C4-2B (cell line): ENCODE results near the gene TRIM17.

Experiments used
- H3K27ac ChIP-seq: fragments of 450-650 bp; 2 replicates; pipeline ENCODE4 v1.5.1; 2017
- CTCF ChIP-seq: fragments of 450-650 bp; conservative IDR thresholded peaks from 2 replicates; pipeline ENCODE4 v1.5.1; 2017; ENCODE audit warnings: mild to moderate bottlenecking
- ZFX ChIP-seq: fragments of 450-650 bp; IDR thresholded peaks from 2 replicates; pipeline ENCODE4 v1.6.1; 2017

Gene TRIM17

GRCh38 chr1:228399531-228400236, 17.0 kb downstream of the TRIM17 start:
- TF ChIP-seq CTCF (no peak), ZFX (no peak)
- H3K27ac ChIP-seq = no peak overlapping the region

GRCh38 chr1:228398741-228399461, 17.8 kb downstream of the TRIM17 start:
- TF ChIP-seq ZFX (no peak), CTCF (no peak)
- no peak overlapping the region for H3K27ac ChIP-seq

GRCh38 chr1:228397966-228398365, 18.7 kb downstream of the TRIM17 start:
- TF ChIP-seq CTCF (no peak), ZFX (no peak)
- no peak overlapping the region for H3K27ac ChIP-seq

GRCh38 chr1:228396770-228397662, 19.6 kb downstream of the TRIM17 start:
- H3K27ac ChIP-seq = no peak overlapping the region
- TF ChIP-seq ZFX = no peak
- no peak for TF ChIP-seq CTCF

- H3K27ac ChIP-seq = no peak overlapping the region
- TF ChIP-seq ZFX (no peak), CTCF (no peak)
Measured at GRCh38 chr1:228394571-228395394, 21.9 kb downstream of the TRIM17 start.

GRCh38 chr1:228393811-228394570, 22.7 kb downstream of the TRIM17 start:
- H3K27ac ChIP-seq = no peak overlapping the region
- no peak for TF ChIP-seq ZFX
- no peak for TF ChIP-seq CTCF
